SK-N-MC (cell line): ENCODE data around the gene POU2AF2.

Experiments
- EZH2 ChIP-seq: fragments of 200-600 bp; sonication (generic); IDR thresholded peaks from one replicate; pipeline ENCODE4 v1.6.1; 2017; ENCODE audit warnings: antibody characterized with exemption
- FOXP2 ChIP-seq: optimal IDR thresholded peaks from 2 replicates; pipeline ENCODE3; 2011; ENCODE audit warnings: mild to moderate bottlenecking, moderate library complexity; ENCODE audit not compliant: insufficient read depth; ENCODE audit errors: extremely low read length, control extremely low read depth
- POLR2AphosphoS5 ChIP-seq: IDR thresholded peaks from 2 replicates; pipeline ENCODE4 v1.6.1; 2012; ENCODE audit warnings: mild to moderate bottlenecking, low read depth, low read length, borderline replicate concordance

GRCh38 chr11:111250936-111251335 is 5.4 kb downstream of the POU2AF2 start:
- TF ChIP-seq EZH2: no peak
- TF ChIP-seq POLR2AphosphoS5: no peak
- no peak for TF ChIP-seq FOXP2
